Muscle of leg (tissue), 16 donors: ENCODE data around the gene TOE1. TPM values are rescaled to one million over a fixed set of nuclear protein-coding genes. Genes with fewer than 3 reads are reported as not detected.
"Not testable (repeated sequence)": the region's sequence is repeated elsewhere in the genome, so short reads cannot be mapped to it uniquely, and the experiment has no call there.

Source experiments
- DNase-seq: peaks from one replicate; pipeline ENCODE4 v3.0.0; 2013
- H3K27ac ChIP-seq: one replicate; pipeline ENCODE4 v1.5.1; 2013; ENCODE audit warnings: mild to moderate bottlenecking, low read length, control low read depth
- H3K27me3 ChIP-seq: one replicate; pipeline ENCODE4 v1.6.1; 2013; ENCODE audit warnings: low read length; ENCODE audit not compliant: control insufficient read depth, insufficient read depth
- H3K36me3 ChIP-seq: one replicate; pipeline ENCODE4 v1.6.1; 2013; ENCODE audit warnings: low read length; ENCODE audit not compliant: control insufficient read depth, insufficient read depth
- H3K4me1 ChIP-seq: one replicate; pipeline ENCODE4 v1.6.1; 2013; ENCODE audit warnings: low read length; ENCODE audit not compliant: control insufficient read depth, insufficient read depth
- H3K4me3 ChIP-seq: one replicate; pipeline ENCODE4 v1.5.1; 2013; ENCODE audit warnings: low read length, control low read depth
- H3K9me3 ChIP-seq: replicated peaks from 2 replicates; pipeline ENCODE4 v1.6.1; 2013; ENCODE audit warnings: low read depth, low read length; ENCODE audit not compliant: control insufficient read depth
- WGBS: methylation state at CpG from one replicate; pipeline ENCODE4 v1.1.5; 2013; ENCODE audit warnings: missing lambda C conversion rate; ENCODE audit not compliant: insufficient coverage; 5-methylcytosine and 5-hydroxymethylcytosine counted together
- long read RNA-seq, 11 donors: transcript quantifications; one replicate each; lab custom pipeline, GENCODE V29; 2026
- polyA plus RNA-seq, 8 donors: library from polyadenylated mRNA; unstranded; fragments of 120-200 nt; gene quantifications; one replicate each; pipeline versions ENCODE4 v1.2.1 to v1.2.3, GENCODE V29; 2013; ENCODE audit warnings: inconsistent platforms in 1 of 8, low replicate concordance in 1 of 8; ENCODE audit not compliant: insufficient read length in 8 of 8, insufficient read depth in 1 of 8
- total RNA-seq: library from RNA; stranded (reverse); fragments of 120-200 nt; gene quantifications from one replicate; pipeline ENCODE4 v1.2.4, GENCODE V29; 2013

The TOE1 gene
- total RNA-seq (6.8 TPM), polyA plus RNA-seq (1 to 10 TPM; 6.8 to 9.9 (median 7.8) TPM)
- long read RNA-seq, donor 1, partial matches to known transcripts, result 0 of 1 reads
- long read RNA-seq, donor 1, other reads (novel, unspliced or antisense), result 0 of 1 reads
- long read RNA-seq, donor 2, result 0 reads
- long read RNA-seq, donor 3, partial matches to known transcripts, result 0 of 2 reads
- long read RNA-seq, donor 3, other reads (novel, unspliced or antisense), result 0 of 2 reads
- long read RNA-seq, donor 4, partial matches to known transcripts, result 0 of 2 reads
- long read RNA-seq, donor 4, other reads (novel, unspliced or antisense), result 0 of 2 reads
- long read RNA-seq, donor 5, result 0 reads
- long read RNA-seq, donor 6, result 0 reads
- long read RNA-seq, donor 7, partial matches to known transcripts, result 0 of 3 reads
- long read RNA-seq, donor 7, other reads (novel, unspliced or antisense), result 0 of 3 reads
- long read RNA-seq, donor 8, result 0 reads
- long read RNA-seq, donor 9, partial matches to known transcripts, result 0 of 2 reads
- long read RNA-seq, donor 9, other reads (novel, unspliced or antisense), result 0 of 2 reads
- long read RNA-seq, donor 10, result 0 reads
- long read RNA-seq, donor 11, partial matches to known transcripts, result 0 of 5 reads
- long read RNA-seq, donor 11, other reads (novel, unspliced or antisense), result 0 of 5 reads

GRCh38 chr1:45339789-45340558 is at the start of gene TOE1, which contains the start of gene MUTYH:
TOE1 (plus strand) TSS chr1:45340170; CDS start chr1:45340253, 83 bp downstream.
MUTYH (minus strand) TSS chr1:45340440; CDS start chr1:45334505, 5,935 bp downstream.
- peak within 1 kb of the TSS; percentile 98 for H3K27ac ChIP-seq
- no peaks in the 10 kb centered on the region for H3K27me3 ChIP-seq

GRCh38 chr1:45291002-45291401 is 49.0 kb upstream of the TOE1 start:
- H3K4me3 ChIP-seq, H3K9me3 ChIP-seq, DNase-seq, H3K4me1 ChIP-seq, H3K27ac ChIP-seq, H3K27me3 ChIP-seq, H3K36me3 ChIP-seq: not testable (repeated sequence)
- no CpG with 5 or more reads among the region's 6 CpGs for WGBS

More at GRCh38 chr1:45339789-45340558, at the start of gene TOE1, which contains the start of gene MUTYH:
- DNase-seq, result peak; percentile 96
- Histone ChIP-seq H3K4me1 (peaks cover 18% of the 10 kb centered on the region), H3K4me3 (peak within 1 kb of the TSS; percentile 79), H3K36me3 (peaks cover 41% of the 10 kb centered on the region), H3K9me3 (no peaks in the 10 kb centered on the region)
- WGBS, result under 1% methylated on average over 63 of the region's 70 CpGs

GRCh38 chr1:45291716-45292115 is 48.3 kb upstream of the TOE1 start:
- no peaks in the 10 kb centered on the region for H3K4me1 ChIP-seq
- H3K9me3 ChIP-seq, result no peaks in the 10 kb centered on the region
- H3K27me3 ChIP-seq, result no peaks in the 10 kb centered on the region
- DNase-seq, result no peak
- no peak overlapping the region for H3K4me3 ChIP-seq
- H3K36me3 ChIP-seq, result no peaks in the 10 kb centered on the region
- no peak overlapping the region for H3K27ac ChIP-seq
- no CpG with 5 or more reads among the region's 2 CpGs for WGBS

- 71% methylated on average over 5 of the region's 8 CpGs for WGBS
- no peaks in the 10 kb centered on the region for H3K27me3 ChIP-seq
- peaks cover under 1% of the 10 kb centered on the region for H3K4me1 ChIP-seq
- H3K9me3 ChIP-seq, result no peaks in the 10 kb centered on the region
- no peak overlapping the region for H3K4me3 ChIP-seq
- H3K27ac ChIP-seq, result no peak overlapping the region
- H3K36me3 ChIP-seq, result no peaks in the 10 kb centered on the region
- no peak for DNase-seq
These were observed 42.2 kb upstream of the TOE1 start for GRCh38 chr1:45297666-45298356.

GRCh38 chr1:45299296-45299695 is 40.7 kb upstream of the TOE1 start:
- H3K9me3 ChIP-seq, result no peaks in the 10 kb centered on the region
- H3K27ac ChIP-seq, result no peak overlapping the region
- peaks cover 8% of the 10 kb centered on the region for H3K4me1 ChIP-seq
- WGBS, result 70% methylated on average over 1 of the region's 1 CpG
- no peak for DNase-seq
- H3K36me3 ChIP-seq, result no peaks in the 10 kb centered on the region
- no peaks in the 10 kb centered on the region for H3K27me3 ChIP-seq
- no peak overlapping the region for H3K4me3 ChIP-seq

- no peaks in the 10 kb centered on the region for H3K27me3 ChIP-seq
- 0% methylated on average over 1 of the region's 4 CpGs for WGBS
- H3K9me3 ChIP-seq, result no peaks in the 10 kb centered on the region
- H3K4me1 ChIP-seq, result peaks cover 17% of the 10 kb centered on the region
- H3K4me3 ChIP-seq, result no peak overlapping the region
- peak; percentile 87 for DNase-seq
- H3K27ac ChIP-seq, result no peak overlapping the region
- H3K36me3 ChIP-seq, result no peaks in the 10 kb centered on the region
These were observed 39.8 kb upstream of the TOE1 start for GRCh38 chr1:45299981-45300668.

- H3K9me3 ChIP-seq, result no peaks in the 10 kb centered on the region
These were observed 39.3 kb upstream of the TOE1 start for GRCh38 chr1:45300669-45300997.

GRCh38 chr1:45302505-45303150 is 37.3 kb upstream of the TOE1 start:
- Histone ChIP-seq H3K9me3 (no peaks in the 10 kb centered on the region), H3K4me3 (peak overlapping the region; percentile 70), H3K36me3 (no peaks in the 10 kb centered on the region), H3K27me3 (peaks cover 2% of the 10 kb centered on the region), H3K4me1 (peaks cover 18% of the 10 kb centered on the region), H3K27ac (no peak overlapping the region)
- 89% methylated on average over 7 of the region's 16 CpGs for WGBS
- no peak for DNase-seq

More at GRCh38 chr1:45300669-45300997, 39.3 kb upstream of the TOE1 start:
- DNase-seq, result no peak
- WGBS, result 43% methylated on average over 1 of the region's 2 CpGs
- H3K4me1 ChIP-seq, result peaks cover 18% of the 10 kb centered on the region
- H3K27ac ChIP-seq, result no peak overlapping the region
- H3K36me3 ChIP-seq, result no peaks in the 10 kb centered on the region
- H3K4me3 ChIP-seq, result no peak overlapping the region
- no peaks in the 10 kb centered on the region for H3K27me3 ChIP-seq
